ENCODE data around the gene EXOC3L4. TPM values are rescaled to one million over a fixed set of nuclear protein-coding genes. Genes with fewer than 3 reads are reported as not detected.

Gene EXOC3L4
- total RNA-seq, 1 donor from 2014 or later = not detected

DNA sequence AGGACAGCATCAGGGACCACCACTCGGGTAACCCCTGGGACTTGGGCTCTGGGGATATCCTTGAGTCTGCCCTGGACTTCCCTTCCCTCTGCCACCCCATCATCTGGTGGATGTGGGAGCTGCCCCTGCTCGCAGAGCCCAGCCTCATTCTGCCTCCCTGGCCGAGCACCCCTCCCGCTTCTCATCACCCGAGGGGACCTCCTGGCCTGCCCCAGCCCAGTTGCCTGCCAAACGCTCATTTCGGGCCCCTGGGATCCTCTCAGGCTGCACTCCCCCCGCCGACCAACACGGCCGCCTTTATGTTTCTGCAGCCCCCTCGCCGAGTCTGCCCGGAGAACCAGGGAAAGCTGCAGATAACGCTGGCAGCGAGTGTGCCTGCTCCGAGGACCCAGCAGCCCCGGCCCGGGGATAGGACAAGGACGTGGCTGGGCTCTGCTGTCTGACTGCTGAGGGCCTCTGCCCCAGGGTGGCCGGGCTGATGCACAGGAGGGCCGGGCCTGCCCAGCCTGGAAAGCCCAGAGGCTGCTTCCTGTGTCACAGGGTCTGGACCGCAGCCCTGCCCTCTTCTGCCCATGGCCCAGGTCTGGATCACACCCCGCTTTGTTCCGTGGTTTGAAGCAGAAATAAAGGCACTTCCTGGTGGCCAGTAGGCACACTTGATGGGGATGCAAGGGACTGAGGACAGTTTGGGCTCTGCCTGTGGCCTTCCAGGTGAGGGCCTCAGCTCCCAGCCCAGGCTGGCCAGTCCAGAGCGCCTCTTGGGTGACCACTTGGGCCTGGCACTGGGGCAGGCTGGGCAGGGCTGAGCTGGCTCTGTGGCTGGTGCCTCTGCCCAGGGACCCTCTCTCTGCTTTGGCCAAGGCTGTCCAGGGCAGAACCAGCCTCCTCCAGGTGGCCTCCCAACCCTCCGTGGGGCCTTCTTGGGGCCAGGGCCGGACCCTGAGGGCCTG, 4.9 kb upstream of the EXOC3L4 start:
- Mint-ChIP-seq H3K4me1 (ENCODE audit: low read depth) (no peaks in the 10 kb centered on the region), H3K9me3 (no peaks in the 10 kb centered on the region), H3K27me3 (ENCODE audit: insufficient read depth) (no peaks in the 10 kb centered on the region), H3K4me3 (no peak overlapping the region), H3K27ac (no peak overlapping the region), H3K36me3 (ENCODE audit: low read depth) (no peaks in the 10 kb centered on the region)
- intact Hi-C loops (cut with micrococcal nuclease) = no loop called here
- DNase-seq (ENCODE audit: low spot score) = no peak

GRCh38 chr14:103090481-103091020, 4.0 kb upstream of the EXOC3L4 start:
- Mint-ChIP-seq H3K36me3 (ENCODE audit: low read depth) (no peaks in the 10 kb centered on the region), H3K4me3 (no peak overlapping the region), H3K27ac (no peak overlapping the region), H3K9me3 (no peaks in the 10 kb centered on the region), H3K4me1 (ENCODE audit: low read depth) (no peaks in the 10 kb centered on the region), H3K27me3 (ENCODE audit: insufficient read depth) (no peaks in the 10 kb centered on the region)
- DNase-seq (ENCODE audit: low spot score) = no peak
- intact Hi-C loops (cut with micrococcal nuclease) = loop anchor here (1.0 kb wide), 2 partner anchors 15 to 396 kb away; no protein-coding TSS in a partner anchor

DNA sequence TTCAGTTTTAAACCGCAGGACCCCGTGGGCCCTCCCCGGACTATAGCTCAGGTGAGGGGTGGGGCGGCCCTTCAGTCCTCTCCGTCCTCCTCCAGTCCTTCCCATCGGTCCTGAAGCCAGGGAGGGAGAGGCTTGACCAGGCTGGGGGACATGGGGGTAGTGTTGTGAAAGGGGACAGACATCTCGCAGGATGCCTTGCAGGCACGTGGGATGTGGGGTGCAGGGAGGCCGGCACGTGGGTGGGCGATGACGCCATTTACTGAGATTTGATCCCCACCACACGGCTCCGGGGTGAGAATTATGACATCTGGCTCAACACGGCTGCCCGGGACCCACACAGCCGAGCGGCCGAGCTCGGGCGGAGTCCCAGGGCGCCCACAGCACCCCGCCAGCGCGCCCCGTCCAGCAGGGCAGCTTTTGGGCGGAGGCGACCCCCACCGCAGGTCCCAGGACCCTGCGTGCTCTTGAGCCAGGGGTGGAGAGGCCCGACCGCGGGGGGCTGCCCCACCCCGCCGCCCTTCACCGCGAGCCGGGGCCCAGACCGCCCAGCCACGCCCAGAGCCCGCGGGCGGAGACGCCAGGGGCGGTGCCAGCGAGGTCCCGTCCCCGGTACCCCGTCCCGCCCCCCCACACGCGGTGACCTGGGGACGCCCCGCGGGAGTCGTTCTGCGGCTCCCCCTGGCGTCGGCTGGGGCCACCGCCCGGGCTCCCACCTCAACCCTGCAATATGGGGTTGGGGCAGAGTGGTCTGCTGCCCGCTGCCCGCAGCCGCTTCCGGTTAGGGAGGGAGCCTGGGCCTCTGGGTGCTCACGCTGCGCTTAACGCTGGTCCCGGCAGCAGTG, 3.3 kb upstream of the EXOC3L4 start:
- Mint-ChIP-seq H3K27ac (no peak overlapping the region), H3K4me3 (peak overlapping the region; percentile 19), H3K27me3 (ENCODE audit: insufficient read depth) (no peaks in the 10 kb centered on the region), H3K36me3 (ENCODE audit: low read depth) (no peaks in the 10 kb centered on the region), H3K9me3 (no peaks in the 10 kb centered on the region), H3K4me1 (ENCODE audit: low read depth) (no peaks in the 10 kb centered on the region)
- DNase-seq (ENCODE audit: low spot score) = peak; percentile 64
- intact Hi-C loops (cut with micrococcal nuclease) = loop anchor here (1.0 kb wide), 2 partner anchors 16 to 397 kb away; no protein-coding TSS in a partner anchor

GRCh38 chr14:103091883-103092222, 2.7 kb upstream of the EXOC3L4 start:
- intact Hi-C loops (cut with micrococcal nuclease) = loop anchor here (1.0 kb wide), 2 partner anchors 17 to 398 kb away; no protein-coding TSS in a partner anchor
- no peak for DNase-seq (ENCODE audit: low spot score)
- no peak overlapping the region for H3K27ac Mint-ChIP-seq
- no peaks in the 10 kb centered on the region for H3K4me1 Mint-ChIP-seq (ENCODE audit: low read depth)
- no peaks in the 10 kb centered on the region for H3K9me3 Mint-ChIP-seq
- H3K27me3 Mint-ChIP-seq (ENCODE audit: insufficient read depth) = no peaks in the 10 kb centered on the region
- no peak overlapping the region for H3K4me3 Mint-ChIP-seq
- no peaks in the 10 kb centered on the region for H3K36me3 Mint-ChIP-seq (ENCODE audit: low read depth)

GRCh38 chr14:103093856-103094405, 594 bp upstream of the EXOC3L4 start:
- intact Hi-C loops (cut with micrococcal nuclease) = no loop called here
- no peaks in the 10 kb centered on the region for H3K9me3 Mint-ChIP-seq
- no peaks in the 10 kb centered on the region for H3K27me3 Mint-ChIP-seq (ENCODE audit: insufficient read depth)
- no peak overlapping the region for H3K4me3 Mint-ChIP-seq
- no peak for DNase-seq (ENCODE audit: low spot score)
- no peaks in the 10 kb centered on the region for H3K36me3 Mint-ChIP-seq (ENCODE audit: low read depth)
- no peaks in the 10 kb centered on the region for H3K4me1 Mint-ChIP-seq (ENCODE audit: low read depth)
- H3K27ac Mint-ChIP-seq = no peak overlapping the region

DNA sequence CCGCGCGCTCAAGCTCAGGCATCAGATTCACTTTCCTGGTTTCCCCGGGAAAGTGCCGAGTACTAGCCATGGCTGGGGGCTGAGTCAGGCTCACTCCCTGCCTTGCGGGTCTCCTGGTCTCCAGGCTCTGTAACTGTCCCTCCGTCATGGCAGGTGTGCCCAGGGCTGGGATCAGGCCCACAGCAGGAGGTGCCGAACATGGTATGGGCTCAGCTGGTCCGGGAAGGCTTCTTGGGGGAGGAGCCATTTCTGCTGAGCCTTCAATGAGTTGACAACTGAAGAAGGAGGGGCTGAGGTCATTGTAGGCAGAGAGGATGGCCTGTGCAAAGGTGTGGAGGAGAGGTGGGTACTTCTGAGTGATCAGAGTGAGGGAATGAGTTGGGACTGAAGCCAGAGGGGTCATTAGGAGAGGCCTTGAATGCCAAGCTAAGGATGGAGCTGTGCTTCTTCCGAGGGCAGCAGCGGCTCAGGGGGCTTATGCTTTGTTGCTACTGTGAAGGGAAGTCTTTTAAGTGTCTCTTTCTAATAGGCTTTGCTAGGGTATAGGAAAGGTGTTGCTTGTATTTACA, 769 bp downstream of the EXOC3L4 start:
- intact Hi-C loops (cut with micrococcal nuclease) = no loop called here
- Mint-ChIP-seq H3K27ac (no peak overlapping the region), H3K4me3 (no peak overlapping the region)

GRCh38 chr14:103096387-103096786, 1.9 kb downstream of the EXOC3L4 start:
- Mint-ChIP-seq H3K36me3 (ENCODE audit: low read depth) (no peaks in the 10 kb centered on the region), H3K27me3 (ENCODE audit: insufficient read depth) (peaks cover 7% of the 10 kb centered on the region), H3K4me3 (no peak overlapping the region), H3K4me1 (ENCODE audit: low read depth) (no peaks in the 10 kb centered on the region), H3K27ac (no peak overlapping the region), H3K9me3 (no peaks in the 10 kb centered on the region)
- no peak for DNase-seq (ENCODE audit: low spot score)
- intact Hi-C loops (cut with micrococcal nuclease) = no loop called here

More for the DNA sequence above, 769 bp downstream of the EXOC3L4 start:
- no peaks in the 10 kb centered on the region for H3K36me3 Mint-ChIP-seq (ENCODE audit: low read depth)
- H3K4me1 Mint-ChIP-seq (ENCODE audit: low read depth) = no peaks in the 10 kb centered on the region
- no peaks in the 10 kb centered on the region for H3K27me3 Mint-ChIP-seq (ENCODE audit: insufficient read depth)
- no peak for DNase-seq (ENCODE audit: low spot score)
- H3K9me3 Mint-ChIP-seq = no peaks in the 10 kb centered on the region

DNA sequence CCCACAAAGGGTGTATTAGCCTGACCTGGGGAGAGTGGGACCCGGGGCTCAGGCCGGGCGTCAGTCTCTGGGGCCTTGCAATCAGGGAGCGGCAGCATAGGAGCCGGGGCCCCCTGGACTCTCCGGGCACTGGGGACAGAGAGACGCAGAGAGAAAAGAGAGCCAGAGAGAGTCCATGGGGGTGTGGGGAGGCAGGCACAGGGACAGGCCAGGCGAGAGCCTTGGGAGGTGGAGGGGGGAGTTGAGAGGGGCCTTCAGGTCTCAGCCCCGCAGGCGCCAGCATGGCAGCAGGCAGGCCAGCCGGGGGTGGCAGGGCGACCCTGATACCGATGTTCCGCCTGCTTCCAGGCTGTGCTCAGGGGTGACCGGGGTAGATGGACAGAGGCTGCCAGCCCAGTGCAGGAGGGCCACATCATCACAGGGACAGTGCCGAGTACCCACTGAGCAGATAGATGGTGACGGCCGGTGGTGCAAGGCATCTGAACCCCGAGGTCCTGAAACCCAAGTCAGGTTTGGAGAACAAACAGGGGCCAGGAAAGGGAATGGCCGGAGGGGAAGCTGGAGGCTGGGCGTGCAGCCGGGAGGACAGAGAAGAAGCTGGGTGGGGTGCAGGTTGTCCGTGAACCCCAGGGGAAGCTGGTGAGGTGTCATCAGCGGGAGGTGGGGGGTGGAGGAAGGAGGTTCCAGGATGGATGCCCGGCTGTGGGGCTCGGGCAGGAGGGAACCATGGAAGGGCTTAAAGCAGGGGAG, 2.9 kb downstream of the EXOC3L4 start:
- H3K27me3 Mint-ChIP-seq (ENCODE audit: insufficient read depth) = peaks cover 15% of the 10 kb centered on the region
- no peak overlapping the region for H3K27ac Mint-ChIP-seq
- H3K4me1 Mint-ChIP-seq (ENCODE audit: low read depth) = no peaks in the 10 kb centered on the region
- no peak for DNase-seq (ENCODE audit: low spot score)
- no peak overlapping the region for H3K4me3 Mint-ChIP-seq
- H3K36me3 Mint-ChIP-seq (ENCODE audit: low read depth) = no peaks in the 10 kb centered on the region
- H3K9me3 Mint-ChIP-seq = no peaks in the 10 kb centered on the region
- intact Hi-C loops (cut with micrococcal nuclease) = no loop called here

GRCh38 chr14:103097994-103098957, 3.8 kb downstream of the EXOC3L4 start:
- H3K4me3 Mint-ChIP-seq = no peak overlapping the region
- no peak for DNase-seq (ENCODE audit: low spot score)
- no peaks in the 10 kb centered on the region for H3K4me1 Mint-ChIP-seq (ENCODE audit: low read depth)
- peaks cover 21% of the 10 kb centered on the region for H3K27me3 Mint-ChIP-seq (ENCODE audit: insufficient read depth)
- H3K36me3 Mint-ChIP-seq (ENCODE audit: low read depth) = no peaks in the 10 kb centered on the region
- no peaks in the 10 kb centered on the region for H3K9me3 Mint-ChIP-seq
- H3K27ac Mint-ChIP-seq = no peak overlapping the region
- intact Hi-C loops (cut with micrococcal nuclease) = no loop called here

DNA sequence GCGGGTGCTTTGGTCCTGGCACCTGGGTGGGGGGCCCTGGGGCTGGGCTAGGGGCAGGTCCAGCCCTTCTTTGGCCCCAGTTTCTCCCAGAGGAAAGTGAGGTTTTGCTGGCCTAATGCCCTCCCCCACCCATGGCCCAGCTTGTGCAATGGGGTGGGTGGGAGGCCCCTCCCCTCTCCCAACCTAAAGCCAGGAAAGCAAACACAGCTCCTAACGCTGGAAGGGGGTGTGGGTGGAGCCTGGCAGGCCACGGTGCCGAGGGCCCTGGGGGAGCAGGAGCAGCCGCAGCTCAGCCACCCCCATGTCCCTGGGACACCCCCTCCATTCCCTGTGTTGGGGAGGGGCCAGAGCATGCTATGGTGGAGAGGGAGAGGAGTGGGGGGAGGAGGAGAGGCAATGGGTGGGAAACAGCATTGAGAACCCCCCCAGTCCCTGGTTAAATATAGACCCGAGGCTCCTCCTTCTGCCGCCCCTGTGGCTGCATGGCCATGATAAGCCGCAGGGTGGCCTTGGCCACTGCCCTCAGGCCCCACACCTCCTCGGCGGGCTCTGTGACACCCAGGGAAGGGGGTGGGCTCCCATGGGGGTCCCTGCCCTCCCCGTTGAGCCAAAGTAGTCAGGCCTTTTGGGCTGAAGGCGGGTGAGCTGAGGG, 4.7 kb downstream of the EXOC3L4 start:
- no peak for DNase-seq (ENCODE audit: low spot score)
- Mint-ChIP-seq H3K4me1 (ENCODE audit: low read depth) (no peaks in the 10 kb centered on the region), H3K4me3 (no peak overlapping the region), H3K9me3 (no peaks in the 10 kb centered on the region), H3K27ac (no peak overlapping the region), H3K36me3 (ENCODE audit: low read depth) (no peaks in the 10 kb centered on the region), H3K27me3 (ENCODE audit: insufficient read depth) (peaks cover 26% of the 10 kb centered on the region)
- intact Hi-C loops (cut with micrococcal nuclease) = no loop called here

Data from activated T-helper 1 cell treated with anti-CD3 and anti-CD28 coated beads, Interleukin-12 subunit alpha, Interleukin-12 subunit beta, Interleukin-2, Interleukin-4 antibody, amounts not matched to agents 30 ng/mL and 10 ng/mL and 1 ng/mL, durations not matched to agents 14 hours and 24 hours and 36 hours (primary cell).